AG04449 (cell line): ENCODE data around the gene AKT1S1.

Experiments
- CTCF ChIA-PET: fragments of 350-600 bp; formaldehyde crosslinking; extraction: SDS; loops from one replicate; lab custom pipeline; 2021; ENCODE audit warnings: antibody characterized with exemption; lab: Yijun Ruan, JAX
- POLR2A ChIA-PET: fragments of 400-600, 350-600 bp; formaldehyde crosslinking; extraction: SDS; loops from one replicate; lab custom pipeline; 2020; ENCODE audit warnings: antibody characterized with exemption, inconsistent platforms; lab: Yijun Ruan, JAX
- DNase-seq: peaks from one replicate; pipeline ENCODE4 v3.0.0-alpha.2; 2010; ENCODE audit warnings: low read depth, low spot score
- H3K4me3 ChIP-seq: 2 replicates; pipeline ENCODE4 v1.5.1; 2011; ENCODE audit warnings: low read depth, mild to moderate bottlenecking, control low read depth, low read length
- TF ChIP-seq, protein P1 (sequence below): IDR thresholded peaks from one replicate; pipeline ENCODE4 v1.5.1; 2011; ENCODE audit warnings: mild to moderate bottlenecking, moderate library complexity, low read length, control low read depth, inconsistent platforms; ENCODE audit not compliant: insufficient read depth; ENCODE audit errors: missing control alignments

AKT1S1 gene

GRCh38 chr19:49832556-49832955, 44.6 kb downstream of the AKT1S1 start:
- DNase-seq: no peak
- POLR2A ChIA-PET: interaction anchor here (0.6 kb wide), 1 partner anchor 66 kb away, joined by 3 read pairs; the partner anchor contains the start of gene AP2A1
- CTCF ChIA-PET: no interaction called here
- H3K4me3 ChIP-seq: no peak overlapping the region
- TF ChIP-seq, protein P1, sequence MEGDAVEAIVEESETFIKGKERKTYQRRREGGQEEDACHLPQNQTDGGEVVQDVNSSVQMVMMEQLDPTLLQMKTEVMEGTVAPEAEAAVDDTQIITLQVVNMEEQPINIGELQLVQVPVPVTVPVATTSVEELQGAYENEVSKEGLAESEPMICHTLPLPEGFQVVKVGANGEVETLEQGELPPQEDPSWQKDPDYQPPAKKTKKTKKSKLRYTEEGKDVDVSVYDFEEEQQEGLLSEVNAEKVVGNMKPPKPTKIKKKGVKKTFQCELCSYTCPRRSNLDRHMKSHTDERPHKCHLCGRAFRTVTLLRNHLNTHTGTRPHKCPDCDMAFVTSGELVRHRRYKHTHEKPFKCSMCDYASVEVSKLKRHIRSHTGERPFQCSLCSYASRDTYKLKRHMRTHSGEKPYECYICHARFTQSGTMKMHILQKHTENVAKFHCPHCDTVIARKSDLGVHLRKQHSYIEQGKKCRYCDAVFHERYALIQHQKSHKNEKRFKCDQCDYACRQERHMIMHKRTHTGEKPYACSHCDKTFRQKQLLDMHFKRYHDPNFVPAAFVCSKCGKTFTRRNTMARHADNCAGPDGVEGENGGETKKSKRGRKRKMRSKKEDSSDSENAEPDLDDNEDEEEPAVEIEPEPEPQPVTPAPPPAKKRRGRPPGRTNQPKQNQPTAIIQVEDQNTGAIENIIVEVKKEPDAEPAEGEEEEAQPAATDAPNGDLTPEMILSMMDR: no peak

- ChIA-PET POLR2A (interaction anchor here (0.6 kb wide), 1 partner anchor 10 kb away, joined by 3 read pairs; no protein-coding TSS in a partner anchor), CTCF (no interaction called here)
- H3K4me3 ChIP-seq: no peak overlapping the region
- TF ChIP-seq, protein P1: no peak
- no peak for DNase-seq
Measured at GRCh38 chr19:49831592-49831991, 45.6 kb downstream of the AKT1S1 start.

DNA sequence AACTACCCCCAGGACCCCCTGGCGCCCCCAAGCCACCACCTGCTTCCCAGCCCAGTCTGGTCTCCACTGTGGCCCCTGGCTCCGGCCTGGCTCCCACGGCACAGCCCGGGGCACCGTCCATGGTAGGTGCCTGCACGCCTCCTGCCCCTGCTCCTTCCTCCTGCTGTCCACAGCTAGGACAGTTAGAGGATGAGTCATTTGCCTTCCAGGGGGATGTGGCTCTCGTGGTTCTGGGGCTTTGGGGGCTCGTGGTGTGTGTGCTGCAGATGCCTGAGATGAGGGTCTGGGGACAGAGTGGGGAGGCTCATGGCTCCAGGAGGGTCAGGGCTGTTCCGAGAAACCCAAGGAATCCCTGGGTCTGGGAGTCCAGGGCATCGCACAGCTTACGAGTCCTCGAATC, 46.4 kb downstream of the AKT1S1 start:
- no peak overlapping the region for H3K4me3 ChIP-seq
- CTCF ChIA-PET: no interaction called here
- TF ChIP-seq, protein P1: no peak
- POLR2A ChIA-PET: no interaction called here
- DNase-seq: no peak

- ChIA-PET CTCF (no interaction called here), POLR2A (no interaction called here)
- TF ChIP-seq, protein P1: no peak
- no peak for DNase-seq
- H3K4me3 ChIP-seq: no peak overlapping the region
Measured at GRCh38 chr19:49829721-49830120, 47.4 kb downstream of the AKT1S1 start.

- CTCF ChIA-PET: no interaction called here
- DNase-seq: no peak
- no peak overlapping the region for H3K4me3 ChIP-seq
- POLR2A ChIA-PET: interaction anchor here (0.6 kb wide), 1 partner anchor 48 kb away, joined by 3 read pairs; no protein-coding TSS in a partner anchor
- TF ChIP-seq, protein P1: no peak
Measured at GRCh38 chr19:49829200-49829599, 48.0 kb downstream of the AKT1S1 start.

DNA sequence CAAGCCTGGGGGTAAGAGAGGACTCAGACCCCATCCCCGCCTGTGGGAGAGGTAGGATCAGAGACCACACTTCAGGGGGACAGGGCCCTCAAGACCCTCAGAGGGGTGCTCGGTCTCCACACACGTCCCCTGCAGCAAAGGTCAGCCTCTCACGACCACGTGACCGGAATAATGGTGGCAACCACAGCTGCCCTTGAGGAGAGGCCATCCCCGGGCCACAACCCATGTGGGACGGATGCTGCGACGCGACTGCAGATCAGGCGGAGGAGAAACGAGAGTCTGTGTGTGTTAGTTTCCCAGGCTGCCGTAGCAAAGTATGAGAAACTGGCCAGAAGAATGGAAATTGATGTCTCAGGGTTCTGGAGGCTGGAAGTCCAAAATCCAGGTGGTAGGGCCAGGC, 50.1 kb downstream of the AKT1S1 start:
- TF ChIP-seq, protein P1: no peak
- DNase-seq: no peak
- CTCF ChIA-PET: no interaction called here
- no peak overlapping the region for H3K4me3 ChIP-seq
- POLR2A ChIA-PET: no interaction called here
